Natural killer cell (primary cell): ENCODE measurements around the gene DSTN. TPM values are rescaled to one million over a fixed set of nuclear protein-coding genes. Genes with fewer than 3 reads are reported as not detected.

Experiments used
- ATAC-seq, 3 donors: fragments of 150-1000 bp in 2 of 3; fragments of 200-7000 bp in 1 of 3; cut with Tn5 transposase; 1 replicate in 1 of 3; 2 replicates in 2 of 3; pipeline ENCODE4 v1.10.0; 2021; ENCODE audit warnings: mild to moderate bottlenecking in 2 of 3, moderate library complexity in 2 of 3
- DNase-seq, 2 donors: peaks; one replicate each; pipeline versions ENCODE4 v3.0.0 to v3.0.0-alpha.2; 2013 to 2021; ENCODE audit warnings: mixed read lengths in 1 of 2
- H3K27ac ChIP-seq: one replicate; pipeline ENCODE4 v1.5.1; 2013; ENCODE audit warnings: mild to moderate bottlenecking, low read length
- H3K27me3 ChIP-seq: one replicate; pipeline ENCODE4 v1.6.1; 2013; ENCODE audit warnings: low read length; ENCODE audit not compliant: control insufficient read depth, insufficient read depth
- H3K36me3 ChIP-seq: one replicate; pipeline ENCODE4 v1.6.1; 2013; ENCODE audit warnings: low read length; ENCODE audit not compliant: control insufficient read depth, insufficient read depth
- H3K4me1 ChIP-seq: one replicate; pipeline ENCODE4 v1.6.1; 2013; ENCODE audit warnings: low read length; ENCODE audit not compliant: control insufficient read depth, insufficient read depth
- H3K4me3 ChIP-seq: one replicate; pipeline ENCODE4 v1.5.1; 2013; ENCODE audit warnings: low read length
- H3K9me3 ChIP-seq: one replicate; pipeline ENCODE4 v1.6.1; 2013; ENCODE audit warnings: low read length; ENCODE audit not compliant: control insufficient read depth, insufficient read depth
- H3K27ac Mint-ChIP-seq, 2 donors: one replicate each; pipeline ENCODE4 v1.8.0; 2022; ENCODE audit warnings: mild to moderate bottlenecking in 2 of 2, mixed read lengths in 2 of 2, moderate library complexity in 1 of 2
- H3K27me3 Mint-ChIP-seq, 2 donors: one replicate each; pipeline ENCODE4 v1.8.0; 2022; ENCODE audit warnings: low read depth in 2 of 2, mixed read lengths in 2 of 2
- H3K36me3 Mint-ChIP-seq: one replicate; pipeline ENCODE4 v1.8.0; 2022; ENCODE audit warnings: mixed read lengths
- H3K4me1 Mint-ChIP-seq, 2 donors: one replicate each; pipeline ENCODE4 v1.8.0; 2022; ENCODE audit warnings: mixed read lengths in 2 of 2
- H3K4me3 Mint-ChIP-seq: one replicate; pipeline ENCODE4 v1.8.0; 2022; ENCODE audit warnings: mild to moderate bottlenecking, moderate library complexity, mixed read lengths
- H3K9me3 Mint-ChIP-seq, 2 donors: one replicate each; pipeline ENCODE4 v1.8.0; 2022; ENCODE audit warnings: mixed read lengths in 2 of 2
- WGBS: methylation state at CpG from one replicate; pipeline ENCODE4 v1.1.7; 2013; ENCODE audit warnings: missing lambda C conversion rate; ENCODE audit not compliant: insufficient coverage; 5-methylcytosine and 5-hydroxymethylcytosine counted together
- intact Hi-C: fragments of 100-400 bp; cut with micrococcal nuclease; formaldehyde crosslinking; loops from one replicate; pipeline ENCODE4 v1.14.2; 2022
- total RNA-seq, 4 donors: library from RNA; stranded (reverse); fragments of 120-200 nt in 1 of 4; gene quantifications; one replicate each; pipeline versions ENCODE4 v1.2.3 to v1.2.4, GENCODE V29; 2013 to 2022
- TF ChIP-seq, protein P1 (sequence below): fragments of 200-600 bp; IDR thresholded peaks from one replicate; pipeline ENCODE4 v1.8.0; 2022; ENCODE audit warnings: antibody characterized with exemption

DSTN gene
- total RNA-seq, 3 donors from 2014 or later (not counting 1 experiment from before 2014, with no cell fraction given): 47.5 to 73.5 (median 70.0) TPM

DNA sequence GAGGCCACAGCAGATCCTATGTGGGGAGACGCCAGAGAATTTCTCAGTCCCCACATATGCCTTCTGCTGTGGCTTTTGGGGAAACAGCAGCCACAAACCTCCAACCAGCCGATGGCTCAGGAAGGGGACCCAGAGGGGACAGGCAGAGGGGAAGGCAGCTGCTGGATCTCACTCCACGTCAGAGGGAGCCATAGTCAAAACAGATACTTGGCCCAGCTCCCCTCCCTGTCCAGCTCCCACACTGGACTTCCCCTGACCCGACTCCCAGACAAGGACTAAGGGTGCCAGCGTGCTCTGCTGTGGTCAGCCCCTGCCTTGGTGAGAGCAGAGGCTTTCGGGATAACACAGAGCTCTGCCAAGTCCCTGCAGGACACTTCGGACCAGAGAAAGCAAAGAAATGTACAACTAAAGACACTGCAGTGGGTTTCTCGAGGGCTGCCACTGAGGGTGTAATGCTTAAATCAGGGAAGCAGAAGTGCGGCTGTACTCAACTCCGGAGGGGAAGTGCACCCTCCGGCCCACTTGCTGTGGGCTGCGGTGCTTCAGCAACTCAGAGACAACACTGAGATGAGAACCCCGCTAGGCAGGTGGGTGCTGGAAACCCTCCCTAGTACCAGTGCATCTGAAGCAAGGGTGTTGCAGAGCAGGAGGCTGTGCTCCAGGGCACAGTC lies 64.9 kb downstream of the DSTN start:
- TF ChIP-seq, protein P1, sequence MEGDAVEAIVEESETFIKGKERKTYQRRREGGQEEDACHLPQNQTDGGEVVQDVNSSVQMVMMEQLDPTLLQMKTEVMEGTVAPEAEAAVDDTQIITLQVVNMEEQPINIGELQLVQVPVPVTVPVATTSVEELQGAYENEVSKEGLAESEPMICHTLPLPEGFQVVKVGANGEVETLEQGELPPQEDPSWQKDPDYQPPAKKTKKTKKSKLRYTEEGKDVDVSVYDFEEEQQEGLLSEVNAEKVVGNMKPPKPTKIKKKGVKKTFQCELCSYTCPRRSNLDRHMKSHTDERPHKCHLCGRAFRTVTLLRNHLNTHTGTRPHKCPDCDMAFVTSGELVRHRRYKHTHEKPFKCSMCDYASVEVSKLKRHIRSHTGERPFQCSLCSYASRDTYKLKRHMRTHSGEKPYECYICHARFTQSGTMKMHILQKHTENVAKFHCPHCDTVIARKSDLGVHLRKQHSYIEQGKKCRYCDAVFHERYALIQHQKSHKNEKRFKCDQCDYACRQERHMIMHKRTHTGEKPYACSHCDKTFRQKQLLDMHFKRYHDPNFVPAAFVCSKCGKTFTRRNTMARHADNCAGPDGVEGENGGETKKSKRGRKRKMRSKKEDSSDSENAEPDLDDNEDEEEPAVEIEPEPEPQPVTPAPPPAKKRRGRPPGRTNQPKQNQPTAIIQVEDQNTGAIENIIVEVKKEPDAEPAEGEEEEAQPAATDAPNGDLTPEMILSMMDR: no peak
- DNase-seq (no peak), ATAC-seq (no peak)
- H3K9me3 Mint-ChIP-seq: no peaks in the 10 kb centered on the region
- Histone ChIP-seq H3K4me3 (no peak overlapping the region), H3K27me3 (no peaks in the 10 kb centered on the region), H3K4me1 (peaks cover 9% of the 10 kb centered on the region), H3K9me3 (no peaks in the 10 kb centered on the region), H3K36me3 (peaks cover 49% of the 10 kb centered on the region), H3K27ac (no peak overlapping the region)
- intact Hi-C loops: no loop called here
- H3K4me1 Mint-ChIP-seq: no peaks in the 10 kb centered on the region
- 37% methylated on average over 13 of the region's 13 CpGs for WGBS
- H3K4me3 Mint-ChIP-seq: no peak overlapping the region
- H3K27me3 Mint-ChIP-seq: no peaks in the 10 kb centered on the region
- no peak overlapping the region for H3K27ac Mint-ChIP-seq
- H3K36me3 Mint-ChIP-seq: no peaks in the 10 kb centered on the region

DNA sequence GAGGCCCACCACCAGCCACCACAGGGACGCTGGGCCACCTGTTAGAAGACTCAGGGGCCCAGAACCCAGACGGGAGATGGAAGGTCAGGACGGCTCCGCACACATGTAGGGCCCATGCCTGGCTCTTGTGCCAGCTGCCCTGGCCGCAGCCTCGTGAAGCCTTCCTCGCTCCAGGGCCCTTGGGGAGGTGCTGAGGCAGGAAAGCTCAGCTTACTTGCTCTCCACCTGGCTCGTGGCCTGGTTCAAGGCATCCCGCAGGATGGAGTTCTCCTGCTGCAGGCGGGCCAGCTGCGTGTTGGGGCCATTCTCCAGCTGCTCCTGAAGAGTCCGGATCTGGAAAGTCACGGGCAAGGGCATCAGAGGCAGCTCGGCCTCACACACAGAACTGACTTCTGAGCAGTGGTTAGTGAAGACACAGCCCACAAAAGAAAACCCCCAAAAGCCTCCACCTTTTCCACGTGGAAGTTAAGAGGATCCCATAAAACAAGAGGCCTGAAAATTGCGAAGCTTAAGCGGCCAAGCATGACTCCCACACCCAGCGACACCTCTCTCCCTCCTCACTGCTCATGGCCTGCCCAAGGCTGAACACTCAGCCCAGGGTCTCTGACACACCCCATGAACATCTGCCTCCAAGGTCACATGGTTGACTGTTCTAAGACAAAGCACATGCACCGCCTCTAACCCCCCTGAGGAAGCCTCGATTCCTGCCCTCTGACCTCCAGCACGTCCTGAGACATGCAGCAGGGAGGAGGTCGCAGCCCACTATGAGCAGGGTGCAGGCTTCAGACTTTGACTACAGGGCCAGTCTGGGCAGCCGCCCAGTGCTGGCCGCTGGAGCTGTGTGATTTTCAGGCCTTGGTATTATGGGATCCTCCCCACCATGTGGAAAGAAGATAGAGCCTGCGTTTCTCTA lies 65.7 kb downstream of the DSTN start:
- ATAC-seq (no peak), DNase-seq (no peak)
- 80% methylated on average over 25 of the region's 25 CpGs for WGBS
- H3K4me3 ChIP-seq: no peak overlapping the region
- H3K9me3 Mint-ChIP-seq: no peaks in the 10 kb centered on the region
- no peak overlapping the region for H3K4me3 Mint-ChIP-seq
- no peaks in the 10 kb centered on the region for H3K27me3 ChIP-seq
- TF ChIP-seq, protein P1: no peak
- H3K27ac Mint-ChIP-seq: no peak overlapping the region
- peaks cover 0 to 4% of the 10 kb centered on the region in 2 donors for H3K4me1 Mint-ChIP-seq
- H3K27ac ChIP-seq: no peak overlapping the region
- H3K9me3 ChIP-seq: no peaks in the 10 kb centered on the region
- H3K36me3 Mint-ChIP-seq: no peaks in the 10 kb centered on the region
- peaks cover 49% of the 10 kb centered on the region for H3K36me3 ChIP-seq
- no peaks in the 10 kb centered on the region for H3K27me3 Mint-ChIP-seq
- intact Hi-C loops: no loop called here
- peaks cover 9% of the 10 kb centered on the region for H3K4me1 ChIP-seq

DNA sequence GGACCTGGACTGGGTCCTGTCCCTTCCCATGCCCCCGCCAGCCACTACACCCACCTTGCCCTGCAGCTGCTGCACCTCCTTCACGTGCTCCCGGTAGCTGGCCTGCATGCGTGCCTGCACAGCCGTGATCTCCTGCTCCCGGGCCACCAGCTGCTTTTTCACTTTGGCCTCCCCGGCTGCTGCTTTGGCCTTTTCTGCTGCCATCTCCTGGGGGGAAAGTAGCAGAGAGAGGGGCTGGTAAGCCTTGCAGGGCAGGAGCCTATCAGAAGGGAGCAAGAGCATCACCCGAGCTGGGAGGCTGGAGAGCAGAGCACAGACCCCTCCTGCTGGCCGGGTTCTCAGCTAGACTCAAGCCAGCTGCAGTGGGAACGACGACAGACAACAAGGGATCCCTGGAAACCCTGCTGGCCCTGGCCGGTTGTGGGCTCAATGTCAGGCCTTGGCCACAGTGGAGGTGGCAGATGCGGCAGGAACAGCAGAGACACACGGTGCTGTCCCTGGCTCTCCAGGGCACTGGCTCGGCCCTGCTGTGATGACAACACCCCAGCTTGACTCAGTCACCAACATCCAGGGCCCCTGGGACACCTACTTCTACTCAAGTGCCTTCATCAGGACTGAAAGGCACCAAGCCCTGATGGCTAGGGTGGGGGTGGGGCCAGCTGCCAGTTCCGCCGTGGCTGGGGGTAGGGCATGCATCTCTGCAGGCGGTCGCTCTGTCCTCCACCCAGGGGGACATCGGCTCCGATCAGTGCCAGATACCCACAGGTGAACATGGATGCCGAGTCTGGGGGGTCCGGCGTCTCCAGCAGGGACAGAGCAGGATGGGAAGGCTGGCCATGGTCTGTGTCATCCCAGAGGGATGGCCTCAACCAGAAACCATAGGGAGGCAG lies 66.9 kb downstream of the DSTN start:
- 98% methylated on average over 24 of the region's 24 CpGs for WGBS
- no peaks in the 10 kb centered on the region for H3K27me3 Mint-ChIP-seq
- ATAC-seq (no peak), DNase-seq (no peak)
- no peaks in the 10 kb centered on the region for H3K9me3 Mint-ChIP-seq
- intact Hi-C loops: no loop called here
- H3K4me1 ChIP-seq: peaks cover 9% of the 10 kb centered on the region
- peaks cover 60% of the 10 kb centered on the region for H3K36me3 ChIP-seq
- no peak overlapping the region for H3K4me3 Mint-ChIP-seq
- no peaks in the 10 kb centered on the region for H3K36me3 Mint-ChIP-seq
- no peak overlapping the region for H3K27ac ChIP-seq
- TF ChIP-seq, protein P1: no peak
- H3K4me1 Mint-ChIP-seq: peaks cover 0 to 4% of the 10 kb centered on the region in 2 donors
- no peak overlapping the region for H3K4me3 ChIP-seq
- no peaks in the 10 kb centered on the region for H3K9me3 ChIP-seq
- no peak overlapping the region for H3K27ac Mint-ChIP-seq
- H3K27me3 ChIP-seq: no peaks in the 10 kb centered on the region
